22Rv1 (cell line): Measurements from ENCODE around the gene UQCRC1.

Experiments used
- H3K27ac ChIP-seq: fragments of 450-650 bp; 2 replicates; pipeline ENCODE4 v1.5.1; 2017
- ZFX ChIP-seq: fragments of 450-650 bp; IDR thresholded peaks from 2 replicates; pipeline ENCODE4 v1.6.1; 2017; ENCODE audit warnings: antibody characterized with exemption, borderline replicate concordance
- TF ChIP-seq, protein P1 (sequence below): fragments of 450-650 bp; IDR thresholded peaks from 2 replicates; pipeline ENCODE4 v1.5.1; 2017; ENCODE audit warnings: mild to moderate bottlenecking

UQCRC1 gene

DNA sequence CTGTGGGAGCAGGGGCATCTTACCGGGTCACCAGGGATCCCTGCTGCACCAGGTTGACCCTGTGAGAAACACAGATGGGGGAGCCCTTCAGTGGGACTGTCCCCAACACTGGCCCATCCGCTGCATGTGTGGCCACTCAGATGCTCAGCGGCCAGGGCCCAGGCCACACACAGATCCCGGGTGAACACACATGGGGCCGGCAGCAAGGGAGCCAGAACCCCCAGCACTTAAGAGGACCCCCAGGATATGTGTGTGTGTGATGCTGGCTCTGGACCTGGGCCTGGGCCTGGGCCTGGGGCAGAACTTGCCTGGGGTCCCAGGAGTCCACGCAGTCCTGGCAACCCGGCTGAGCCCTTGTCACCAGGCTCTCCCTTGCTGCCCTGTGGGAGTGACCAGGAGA is 41.0 kb downstream of the UQCRC1 start:
- H3K27ac ChIP-seq = no peak overlapping the region
- TF ChIP-seq, protein P1, sequence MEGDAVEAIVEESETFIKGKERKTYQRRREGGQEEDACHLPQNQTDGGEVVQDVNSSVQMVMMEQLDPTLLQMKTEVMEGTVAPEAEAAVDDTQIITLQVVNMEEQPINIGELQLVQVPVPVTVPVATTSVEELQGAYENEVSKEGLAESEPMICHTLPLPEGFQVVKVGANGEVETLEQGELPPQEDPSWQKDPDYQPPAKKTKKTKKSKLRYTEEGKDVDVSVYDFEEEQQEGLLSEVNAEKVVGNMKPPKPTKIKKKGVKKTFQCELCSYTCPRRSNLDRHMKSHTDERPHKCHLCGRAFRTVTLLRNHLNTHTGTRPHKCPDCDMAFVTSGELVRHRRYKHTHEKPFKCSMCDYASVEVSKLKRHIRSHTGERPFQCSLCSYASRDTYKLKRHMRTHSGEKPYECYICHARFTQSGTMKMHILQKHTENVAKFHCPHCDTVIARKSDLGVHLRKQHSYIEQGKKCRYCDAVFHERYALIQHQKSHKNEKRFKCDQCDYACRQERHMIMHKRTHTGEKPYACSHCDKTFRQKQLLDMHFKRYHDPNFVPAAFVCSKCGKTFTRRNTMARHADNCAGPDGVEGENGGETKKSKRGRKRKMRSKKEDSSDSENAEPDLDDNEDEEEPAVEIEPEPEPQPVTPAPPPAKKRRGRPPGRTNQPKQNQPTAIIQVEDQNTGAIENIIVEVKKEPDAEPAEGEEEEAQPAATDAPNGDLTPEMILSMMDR = no peak
- no peak for TF ChIP-seq ZFX

DNA sequence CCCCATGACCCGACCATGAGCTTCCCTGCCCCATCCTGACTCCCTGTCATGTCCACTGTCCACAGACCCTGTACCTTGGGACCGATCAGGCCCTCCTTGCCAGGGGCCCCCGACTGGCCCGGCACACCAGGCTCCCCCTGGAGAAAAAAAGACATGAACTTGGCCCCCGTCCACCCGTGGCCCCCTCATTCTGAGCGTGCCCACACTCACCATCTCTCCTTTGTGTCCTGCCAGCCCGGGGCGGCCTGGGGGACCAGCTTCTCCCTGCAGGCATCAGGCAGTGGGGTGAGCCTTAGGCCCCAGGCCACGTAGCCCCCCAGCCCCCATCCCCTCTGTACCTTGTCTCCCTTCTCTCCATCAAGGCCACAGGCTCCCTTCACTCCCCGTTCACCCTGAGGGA is 41.9 kb downstream of the UQCRC1 start:
- no peak overlapping the region for H3K27ac ChIP-seq

DNA sequence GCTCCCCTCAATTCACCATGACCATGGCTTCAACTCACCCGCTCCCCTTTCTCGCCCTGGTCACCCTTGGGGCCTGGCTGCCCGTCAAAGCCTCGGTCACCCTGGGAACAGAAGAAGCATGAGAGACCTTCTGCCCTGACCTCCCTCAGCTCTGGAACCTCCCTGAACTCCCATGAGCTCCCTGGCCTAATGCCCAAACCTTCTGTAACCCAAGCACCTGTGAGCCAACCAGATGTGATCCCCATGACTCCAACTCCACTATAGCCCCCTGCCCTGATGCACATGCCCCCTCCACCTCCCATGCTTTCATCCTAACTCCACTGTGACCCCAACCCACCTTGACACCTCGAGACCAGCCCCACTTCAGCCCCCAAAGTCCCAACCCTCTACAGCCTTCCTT is 42.4 kb downstream of the UQCRC1 start:
- H3K27ac ChIP-seq = no peak overlapping the region
- no peak for TF ChIP-seq ZFX
- TF ChIP-seq, protein P1 = no peak

More for the DNA sequence above, 41.9 kb downstream of the UQCRC1 start:
- TF ChIP-seq ZFX = no peak
- TF ChIP-seq, protein P1 = no peak

DNA sequence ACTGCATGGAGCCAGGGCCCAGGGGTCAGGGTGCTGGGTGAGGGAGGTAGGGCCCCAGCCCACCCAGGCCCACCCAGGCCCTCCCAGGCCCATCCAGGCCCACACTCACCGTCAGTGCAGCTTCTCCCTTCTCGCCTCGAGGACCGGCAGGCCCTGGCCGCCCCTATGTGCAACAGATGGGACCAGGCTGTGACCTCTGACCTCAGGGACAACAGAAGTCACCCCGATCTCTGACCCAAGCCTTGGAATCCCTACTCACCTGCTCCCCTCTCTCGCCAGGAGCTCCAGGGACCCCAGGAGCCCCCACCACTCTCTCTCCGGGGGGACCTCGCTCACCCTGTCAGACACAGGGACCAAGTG is 43.1 kb downstream of the UQCRC1 start:
- no peak overlapping the region for H3K27ac ChIP-seq
- TF ChIP-seq, protein P1 = no peak
- TF ChIP-seq ZFX = no peak

DNA sequence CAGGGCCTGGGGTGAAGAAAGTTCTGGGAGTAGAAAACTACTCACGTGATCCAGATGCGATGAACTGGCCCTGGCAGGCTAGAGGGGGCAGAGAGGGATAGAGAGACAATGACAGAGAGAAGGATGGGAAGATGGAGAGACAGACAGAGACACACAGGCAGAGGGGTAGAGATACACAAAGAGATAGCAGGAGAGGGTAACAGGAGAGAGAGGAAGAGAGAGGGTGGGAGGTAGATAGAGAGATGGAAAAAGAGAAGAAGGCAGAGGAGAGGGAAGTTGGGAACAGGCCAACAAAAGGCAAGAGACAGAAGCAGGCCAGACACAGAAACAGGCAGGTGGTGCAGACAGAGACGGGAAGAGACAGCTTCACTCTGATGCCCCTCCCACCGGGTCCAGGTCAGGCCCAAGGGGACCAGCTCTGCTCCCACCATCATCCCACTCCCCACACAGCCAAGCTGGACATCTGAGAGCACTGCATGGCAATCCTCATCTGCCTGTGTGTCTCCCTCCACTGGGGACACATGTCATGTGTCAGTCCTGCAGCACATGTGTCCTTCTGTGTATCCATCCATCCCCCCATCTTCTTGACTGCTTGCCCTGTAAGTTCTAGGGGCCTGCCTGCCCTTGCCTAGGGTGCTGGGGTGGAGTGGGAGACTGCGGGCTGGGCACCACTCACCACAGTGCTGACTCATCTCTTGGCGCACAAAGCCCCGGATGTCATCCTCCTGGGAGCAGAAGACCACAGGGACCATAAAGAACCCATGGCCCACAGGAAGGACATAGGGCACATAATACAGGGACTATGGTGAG is 43.6 kb downstream of the UQCRC1 start:
- TF ChIP-seq, protein P1 = no peak
- TF ChIP-seq ZFX = no peak
- no peak overlapping the region for H3K27ac ChIP-seq

DNA sequence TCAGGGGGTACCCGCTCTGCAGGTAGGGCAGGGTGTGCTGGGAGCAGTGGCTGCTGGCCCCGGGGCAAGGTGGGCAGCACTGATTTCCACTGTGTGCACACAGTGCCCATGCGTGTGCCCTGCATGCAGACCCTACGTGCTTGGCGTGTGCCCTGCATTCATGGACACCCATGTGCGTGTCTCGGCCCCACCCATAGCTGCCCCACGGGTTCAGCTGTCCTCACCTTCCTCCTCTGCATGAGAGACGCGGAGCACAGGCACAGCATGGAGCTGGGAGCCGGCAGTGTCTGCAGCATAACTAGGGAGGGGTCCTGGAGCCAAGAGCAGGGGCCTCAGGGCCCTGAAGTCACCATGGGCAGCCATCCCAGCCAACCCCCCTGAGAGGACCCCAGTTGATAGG is 44.3 kb downstream of the UQCRC1 start:
- H3K27ac ChIP-seq = no peak overlapping the region
- TF ChIP-seq, protein P1 = no peak
- no peak for TF ChIP-seq ZFX

DNA sequence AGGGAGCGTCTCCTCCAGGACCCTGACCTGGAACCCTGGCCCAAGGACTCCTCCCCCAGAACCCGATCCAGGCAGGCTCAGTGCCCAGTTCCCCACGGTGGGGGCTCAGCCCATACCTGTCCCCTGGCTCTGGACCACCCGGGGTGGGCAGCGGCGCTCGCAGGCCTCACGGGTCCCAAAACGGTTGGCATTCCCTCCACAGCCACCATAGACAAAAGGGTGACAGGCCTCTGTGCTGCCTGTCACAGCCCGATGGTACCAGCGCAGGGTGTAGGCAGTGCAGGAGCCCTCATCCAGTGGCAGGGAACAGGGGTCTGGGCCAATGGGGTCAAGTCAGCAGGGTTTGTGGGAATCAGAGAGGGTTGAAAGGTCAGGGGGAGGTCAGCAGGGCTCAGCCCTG is 44.8 kb downstream of the UQCRC1 start:
- TF ChIP-seq, protein P1 = no peak
- TF ChIP-seq ZFX = no peak
- H3K27ac ChIP-seq = no peak overlapping the region
